Panc1 (cell line): ENCODE data around the gene RASD2.

Experiments used
- POLR2AphosphoS5 ChIP-seq: IDR thresholded peaks from 2 replicates; pipeline ENCODE4 v1.6.1; 2012; ENCODE audit warnings: mild to moderate bottlenecking, low read depth, low read length, moderate library complexity
- SIN3A ChIP-seq: IDR thresholded peaks from 2 replicates; pipeline ENCODE4 v1.6.1; 2012; ENCODE audit warnings: low read depth, mild to moderate bottlenecking, low read length, moderate library complexity, borderline replicate concordance; ENCODE audit not compliant: insufficient read depth
- TF ChIP-seq, protein P1 (sequence below): fragments of 450-650 bp; IDR thresholded peaks from 2 replicates; pipeline ENCODE4 v1.5.1; 2017; ENCODE audit warnings: mild to moderate bottlenecking

DNA sequence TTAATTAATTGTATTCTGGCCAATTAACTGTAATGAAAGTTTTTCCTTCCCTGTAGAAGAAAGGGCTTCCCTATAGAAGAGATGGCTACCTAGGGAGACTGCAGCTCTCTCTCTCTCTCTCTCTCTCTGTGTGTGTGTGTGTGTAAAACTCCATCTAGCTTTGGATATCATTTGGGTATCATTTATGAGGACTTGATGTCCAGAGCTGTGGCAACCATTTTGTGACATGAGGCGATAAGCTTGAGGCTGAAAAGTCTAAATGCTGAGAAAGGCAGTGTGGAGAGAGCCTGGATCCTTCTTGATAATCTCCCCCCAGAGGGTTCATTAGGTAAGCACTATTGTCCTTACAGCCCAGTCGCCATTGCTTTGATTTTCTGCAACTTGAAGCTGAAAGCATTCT, 30.7 kb upstream of the RASD2 start:
- TF ChIP-seq, protein P1, sequence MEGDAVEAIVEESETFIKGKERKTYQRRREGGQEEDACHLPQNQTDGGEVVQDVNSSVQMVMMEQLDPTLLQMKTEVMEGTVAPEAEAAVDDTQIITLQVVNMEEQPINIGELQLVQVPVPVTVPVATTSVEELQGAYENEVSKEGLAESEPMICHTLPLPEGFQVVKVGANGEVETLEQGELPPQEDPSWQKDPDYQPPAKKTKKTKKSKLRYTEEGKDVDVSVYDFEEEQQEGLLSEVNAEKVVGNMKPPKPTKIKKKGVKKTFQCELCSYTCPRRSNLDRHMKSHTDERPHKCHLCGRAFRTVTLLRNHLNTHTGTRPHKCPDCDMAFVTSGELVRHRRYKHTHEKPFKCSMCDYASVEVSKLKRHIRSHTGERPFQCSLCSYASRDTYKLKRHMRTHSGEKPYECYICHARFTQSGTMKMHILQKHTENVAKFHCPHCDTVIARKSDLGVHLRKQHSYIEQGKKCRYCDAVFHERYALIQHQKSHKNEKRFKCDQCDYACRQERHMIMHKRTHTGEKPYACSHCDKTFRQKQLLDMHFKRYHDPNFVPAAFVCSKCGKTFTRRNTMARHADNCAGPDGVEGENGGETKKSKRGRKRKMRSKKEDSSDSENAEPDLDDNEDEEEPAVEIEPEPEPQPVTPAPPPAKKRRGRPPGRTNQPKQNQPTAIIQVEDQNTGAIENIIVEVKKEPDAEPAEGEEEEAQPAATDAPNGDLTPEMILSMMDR, result no peak
- TF ChIP-seq SIN3A (no peak), POLR2AphosphoS5 (no peak)
